Astrocyte of the spinal cord (primary cell): ENCODE measurements around the gene SPAG9.

Experiments used
- DNase-seq: peaks from one replicate; pipeline ENCODE4 v3.0.0; 2011; ENCODE audit warnings: low read depth, low spot score
- H3K4me3 ChIP-seq: 2 replicates; pipeline ENCODE4 v1.5.1; 2011; ENCODE audit warnings: low read depth, mild to moderate bottlenecking, low read length, moderate library complexity
- in situ Hi-C: cut with HindIII; loops from 2 replicates; pipeline ENCODE4 v1.10.0; 2017; ENCODE audit warnings: low sequenced_read_pairs
- TF ChIP-seq, protein P1 (sequence below): IDR thresholded peaks from 2 replicates; pipeline ENCODE4 v1.5.1; 2012; ENCODE audit warnings: low read depth, mild to moderate bottlenecking, low read length, inconsistent platforms

Gene SPAG9

GRCh38 chr17:50926523-50926922, 194.1 kb downstream of the SPAG9 start:
- no peak overlapping the region for H3K4me3 ChIP-seq
- in situ Hi-C loops: no loop called here
- TF ChIP-seq, protein P1, sequence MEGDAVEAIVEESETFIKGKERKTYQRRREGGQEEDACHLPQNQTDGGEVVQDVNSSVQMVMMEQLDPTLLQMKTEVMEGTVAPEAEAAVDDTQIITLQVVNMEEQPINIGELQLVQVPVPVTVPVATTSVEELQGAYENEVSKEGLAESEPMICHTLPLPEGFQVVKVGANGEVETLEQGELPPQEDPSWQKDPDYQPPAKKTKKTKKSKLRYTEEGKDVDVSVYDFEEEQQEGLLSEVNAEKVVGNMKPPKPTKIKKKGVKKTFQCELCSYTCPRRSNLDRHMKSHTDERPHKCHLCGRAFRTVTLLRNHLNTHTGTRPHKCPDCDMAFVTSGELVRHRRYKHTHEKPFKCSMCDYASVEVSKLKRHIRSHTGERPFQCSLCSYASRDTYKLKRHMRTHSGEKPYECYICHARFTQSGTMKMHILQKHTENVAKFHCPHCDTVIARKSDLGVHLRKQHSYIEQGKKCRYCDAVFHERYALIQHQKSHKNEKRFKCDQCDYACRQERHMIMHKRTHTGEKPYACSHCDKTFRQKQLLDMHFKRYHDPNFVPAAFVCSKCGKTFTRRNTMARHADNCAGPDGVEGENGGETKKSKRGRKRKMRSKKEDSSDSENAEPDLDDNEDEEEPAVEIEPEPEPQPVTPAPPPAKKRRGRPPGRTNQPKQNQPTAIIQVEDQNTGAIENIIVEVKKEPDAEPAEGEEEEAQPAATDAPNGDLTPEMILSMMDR: no peak
- DNase-seq: no peak

- TF ChIP-seq, protein P1: no peak
- no peak for DNase-seq
- no peak overlapping the region for H3K4me3 ChIP-seq
- in situ Hi-C loops: no loop called here
These were observed 195.3 kb downstream of the SPAG9 start for GRCh38 chr17:50925296-50925891.

- DNase-seq: no peak
- TF ChIP-seq, protein P1: no peak
- in situ Hi-C loops: no loop called here
- H3K4me3 ChIP-seq: no peak overlapping the region
These were observed 195.9 kb downstream of the SPAG9 start for GRCh38 chr17:50924800-50925199.

- no peak for DNase-seq
- TF ChIP-seq, protein P1: no peak
- H3K4me3 ChIP-seq: no peak overlapping the region
- in situ Hi-C loops: no loop called here
These were observed 196.4 kb downstream of the SPAG9 start for GRCh38 chr17:50924300-50924699.

- DNase-seq: no peak
- H3K4me3 ChIP-seq: no peak overlapping the region
- TF ChIP-seq, protein P1: no peak
- in situ Hi-C loops: no loop called here
These were observed 197.1 kb downstream of the SPAG9 start for GRCh38 chr17:50923611-50924010.

- H3K4me3 ChIP-seq: no peak overlapping the region
- TF ChIP-seq, protein P1: no peak
- DNase-seq: no peak
- in situ Hi-C loops: no loop called here
These were observed 197.8 kb downstream of the SPAG9 start for GRCh38 chr17:50922721-50923405.
